Left ventricle myocardium inferior (tissue), 1 donor: ENCODE results near the gene C10orf105. TPM values are rescaled to one million over a fixed set of nuclear protein-coding genes. Genes with fewer than 3 reads are reported as not detected.

Experiments
- DNase-seq: peaks from one replicate; pipeline ENCODE4 v3.0.0-alpha.2; 2020
- H3K27ac ChIP-seq: fragments of 200-600 bp; replicated peaks from 2 replicates; pipeline ENCODE4 v1.8.0; 2021
- H3K27me3 ChIP-seq: fragments of 200-600 bp; 2 replicates; pipeline ENCODE4 v1.8.0; 2021; ENCODE audit warnings: low read depth
- H3K36me3 ChIP-seq: fragments of 200-600 bp; 2 replicates; pipeline ENCODE4 v1.8.0; 2021
- H3K4me1 ChIP-seq: fragments of 200-600 bp; 2 replicates; pipeline ENCODE4 v1.8.0; 2021
- H3K4me3 ChIP-seq: fragments of 200-600 bp; 2 replicates; pipeline ENCODE4 v1.8.0; 2021; ENCODE audit warnings: mild to moderate bottlenecking, moderate library complexity
- H3K9me3 ChIP-seq: fragments of 200-600 bp; replicated peaks from 2 replicates; pipeline ENCODE4 v1.8.0; 2021
- CTCF ChIP-seq: fragments of 200-600 bp; IDR thresholded peaks from 2 replicates; pipeline ENCODE4 v1.8.0; 2021; ENCODE audit warnings: antibody characterized with exemption, mild to moderate bottlenecking, borderline replicate concordance
- intact Hi-C: fragments of 100-400 bp; cut with micrococcal nuclease; formaldehyde crosslinking; loops from one replicate; pipeline ENCODE4 v1.11.0; 2022
- total RNA-seq: library from RNA; stranded (reverse); fragmentation: NEBNext Ultra II Directional; extraction: Animal tissue kit (Norgen Biotek cat#: 25700); gene quantifications from one replicate; pipeline ENCODE4 v1.2.1, GENCODE V29; 2021
- donor health status: DM: no; HTN: yes; CAD: no; lungs with severe emphysema.

The C10orf105 gene
- total RNA-seq, 1 donor from 2014 or later = 0.05 TPM

- TF ChIP-seq CTCF = no peak
Observed at GRCh38 chr10:71697938-71698709, 21.5 kb downstream of the C10orf105 start.

GRCh38 chr10:71696628-71697326 is 22.8 kb downstream of the C10orf105 start:
- no peak overlapping the region for H3K27ac ChIP-seq
- peaks cover 62% of the 10 kb centered on the region for H3K4me1 ChIP-seq
- peak; percentile 68 for DNase-seq

More at GRCh38 chr10:71697938-71698709, 21.5 kb downstream of the C10orf105 start:
- H3K27ac ChIP-seq = no peak overlapping the region
- H3K27me3 ChIP-seq = no peaks in the 10 kb centered on the region
- H3K36me3 ChIP-seq = no peaks in the 10 kb centered on the region
- H3K4me1 ChIP-seq = peaks cover 59% of the 10 kb centered on the region
- no peak for DNase-seq
- intact Hi-C loops = no loop called here
- no peak overlapping the region for H3K4me3 ChIP-seq
- H3K9me3 ChIP-seq = no peaks in the 10 kb centered on the region

GRCh38 chr10:71695502-71696476 is 23.8 kb downstream of the C10orf105 start:
- no peak overlapping the region for H3K4me3 ChIP-seq
- no peaks in the 10 kb centered on the region for H3K27me3 ChIP-seq
- peaks cover 52% of the 10 kb centered on the region for H3K4me1 ChIP-seq
- no peaks in the 10 kb centered on the region for H3K36me3 ChIP-seq
- intact Hi-C loops = no loop called here
- no peak for DNase-seq
- H3K27ac ChIP-seq = peak overlapping the region; percentile 71
- H3K9me3 ChIP-seq = peaks cover 8% of the 10 kb centered on the region
- no peak for TF ChIP-seq CTCF

More at GRCh38 chr10:71696628-71697326, 22.8 kb downstream of the C10orf105 start:
- Histone ChIP-seq H3K9me3 (peaks cover under 1% of the 10 kb centered on the region), H3K27me3 (no peaks in the 10 kb centered on the region), H3K4me3 (no peak overlapping the region), H3K36me3 (no peaks in the 10 kb centered on the region)
- intact Hi-C loops = no loop called here
- TF ChIP-seq CTCF = peak; percentile 92

- H3K36me3 ChIP-seq = no peaks in the 10 kb centered on the region
- intact Hi-C loops = no loop called here
- peaks cover 8% of the 10 kb centered on the region for H3K9me3 ChIP-seq
- H3K4me1 ChIP-seq = peaks cover 47% of the 10 kb centered on the region
- peak overlapping the region; percentile 71 for H3K27ac ChIP-seq
- no peaks in the 10 kb centered on the region for H3K27me3 ChIP-seq
- H3K4me3 ChIP-seq = no peak overlapping the region
- no peak for DNase-seq
- TF ChIP-seq CTCF = no peak
Observed at GRCh38 chr10:71694567-71694968, 25.0 kb downstream of the C10orf105 start.

GRCh38 chr10:71694039-71694501 is 25.5 kb downstream of the C10orf105 start:
- peaks cover 8% of the 10 kb centered on the region for H3K9me3 ChIP-seq
- H3K27ac ChIP-seq = peak overlapping the region; percentile 71
- no peak overlapping the region for H3K4me3 ChIP-seq
- intact Hi-C loops = no loop called here
- no peak for TF ChIP-seq CTCF
- no peaks in the 10 kb centered on the region for H3K27me3 ChIP-seq
- H3K36me3 ChIP-seq = no peaks in the 10 kb centered on the region
- H3K4me1 ChIP-seq = peaks cover 47% of the 10 kb centered on the region
- DNase-seq = no peak
